GM21737 (cell line): ENCODE measurements around the gene TTC39B.

Experiments
- ATAC-seq: cut with Tn5 transposase; IDR thresholded peaks from one replicate; pipeline ENCODE4 v1.9.1; 2021; ENCODE audit warnings: mild to moderate bottlenecking, moderate library complexity; ENCODE audit not compliant: unreplicated experiment

The TTC39B gene

GRCh38 chr9:15305470-15305869 is 1.5 kb downstream of the TTC39B start:
- no peak for ATAC-seq

GRCh38 chr9:15304632-15305031 is 2.4 kb downstream of the TTC39B start:
- ATAC-seq, result no peak

DNA sequence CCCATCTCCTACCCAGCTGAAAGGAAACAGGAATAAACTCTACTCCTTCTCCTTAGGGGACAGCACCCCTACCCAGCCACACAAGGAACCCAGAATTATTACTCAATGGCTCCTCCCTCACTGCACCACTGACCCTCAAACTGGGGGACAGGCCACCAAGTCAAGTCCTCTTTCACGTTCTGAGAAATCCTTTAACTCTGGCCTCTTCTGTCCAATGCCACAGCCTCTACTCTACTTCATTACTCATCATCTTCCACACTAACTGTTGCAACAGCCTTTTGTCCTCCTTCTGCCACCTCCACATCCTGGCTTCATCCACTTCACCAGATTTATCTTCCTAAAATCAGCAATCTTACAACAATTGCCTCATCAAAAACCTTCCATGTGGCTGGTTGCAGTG is 6.8 kb downstream of the TTC39B start:
- ATAC-seq, result no peak

DNA sequence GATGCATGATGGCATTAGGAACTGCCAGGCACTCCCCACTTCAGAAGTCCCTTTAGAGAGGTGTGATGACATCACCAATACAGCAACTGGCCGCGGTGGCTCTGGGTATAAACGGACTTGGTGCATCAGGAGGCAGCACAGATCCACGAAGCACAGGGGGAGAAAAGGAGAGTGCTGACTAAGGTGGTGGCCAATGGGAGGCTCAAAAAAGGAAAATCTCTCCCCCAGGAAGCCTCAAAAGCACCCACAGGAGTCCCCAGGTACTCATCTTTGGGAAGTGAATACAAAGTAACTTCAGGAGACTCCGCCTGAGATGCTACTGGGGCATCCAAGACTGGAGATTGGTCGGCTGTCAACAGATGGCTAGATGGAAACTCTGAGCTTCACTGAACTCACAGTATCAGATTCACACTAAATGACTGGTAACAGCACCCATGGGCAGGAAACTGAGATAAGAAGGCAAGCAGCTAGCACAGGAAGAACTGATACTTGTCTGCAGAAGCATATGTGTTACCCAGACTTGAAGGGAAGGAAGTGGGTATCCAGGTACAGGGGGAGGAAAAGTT is 7.6 kb downstream of the TTC39B start:
- ATAC-seq, result peak; percentile 83

DNA sequence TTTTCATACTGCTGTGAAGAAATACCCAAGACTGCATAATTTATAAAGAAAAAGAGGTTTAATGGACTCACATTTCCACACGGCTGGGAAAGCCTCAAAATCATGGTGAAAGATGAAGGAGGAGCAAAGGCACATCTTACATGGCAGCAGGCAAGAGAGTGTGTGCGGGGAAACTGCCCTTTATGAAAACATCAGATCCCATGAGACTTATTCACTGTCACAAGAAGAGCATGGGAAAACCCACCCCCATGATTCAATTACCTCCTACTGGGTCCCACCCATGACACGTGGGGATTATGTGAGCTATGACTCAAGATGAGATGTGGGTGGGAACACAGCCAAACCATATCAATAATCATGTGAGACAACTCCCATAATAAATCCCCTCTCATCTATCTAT is 8.7 kb downstream of the TTC39B start:
- ATAC-seq, result no peak

- ATAC-seq, result no peak
These were observed 11.1 kb downstream of the TTC39B start for GRCh38 chr9:15295761-15296405.

DNA sequence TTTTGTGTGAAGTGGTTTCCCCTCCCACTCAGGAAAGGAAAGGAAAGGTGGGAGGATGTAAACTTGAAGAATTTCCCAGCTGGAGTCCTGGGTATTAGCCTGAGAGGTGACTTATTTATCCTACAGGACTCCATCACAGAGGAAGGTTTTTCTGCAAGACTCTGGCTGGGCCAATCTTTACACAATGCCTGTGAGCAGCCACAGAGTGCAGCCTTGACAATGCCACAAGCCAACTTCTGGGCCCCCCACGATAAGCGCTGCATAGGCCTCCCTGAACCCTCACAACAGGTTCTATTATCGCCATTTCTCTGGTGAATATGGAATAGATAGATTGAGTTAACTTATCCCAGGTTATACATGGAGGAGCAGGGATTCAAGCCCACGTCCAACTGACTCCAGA is 12.4 kb downstream of the TTC39B start:
- ATAC-seq, result no peak

DNA sequence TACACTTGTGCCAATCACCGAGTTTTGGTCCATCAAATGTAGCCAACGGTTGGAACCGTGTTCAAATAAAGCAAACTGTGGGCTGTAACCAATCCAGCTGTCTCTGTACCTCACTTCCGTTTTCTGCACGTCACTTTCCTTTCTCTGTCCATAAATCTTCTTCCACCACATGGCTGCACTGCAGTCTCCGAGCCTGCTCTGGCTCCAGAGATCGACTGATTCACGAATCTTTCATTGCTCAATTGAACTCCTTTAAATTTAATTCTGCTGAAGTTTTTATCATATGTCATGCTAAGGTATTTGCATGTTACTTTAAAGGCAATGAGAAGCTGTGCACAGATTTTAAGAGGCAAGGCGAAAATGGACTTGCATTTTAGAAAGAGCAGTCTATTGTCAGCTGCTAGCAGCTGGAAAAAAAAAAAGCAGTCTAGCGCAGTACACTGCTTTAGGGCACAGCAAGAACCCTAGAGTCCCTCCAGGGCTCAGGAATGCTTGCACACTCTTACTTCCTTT is 13.2 kb downstream of the TTC39B start:
- ATAC-seq, result no peak

- no peak for ATAC-seq
These were observed 13.9 kb downstream of the TTC39B start for GRCh38 chr9:15293084-15293483.

GRCh38 chr9:15289603-15290002 is 17.4 kb downstream of the TTC39B start:
- no peak for ATAC-seq

- no peak for ATAC-seq
These were observed 19.7 kb downstream of the TTC39B start for GRCh38 chr9:15287309-15287708.

DNA sequence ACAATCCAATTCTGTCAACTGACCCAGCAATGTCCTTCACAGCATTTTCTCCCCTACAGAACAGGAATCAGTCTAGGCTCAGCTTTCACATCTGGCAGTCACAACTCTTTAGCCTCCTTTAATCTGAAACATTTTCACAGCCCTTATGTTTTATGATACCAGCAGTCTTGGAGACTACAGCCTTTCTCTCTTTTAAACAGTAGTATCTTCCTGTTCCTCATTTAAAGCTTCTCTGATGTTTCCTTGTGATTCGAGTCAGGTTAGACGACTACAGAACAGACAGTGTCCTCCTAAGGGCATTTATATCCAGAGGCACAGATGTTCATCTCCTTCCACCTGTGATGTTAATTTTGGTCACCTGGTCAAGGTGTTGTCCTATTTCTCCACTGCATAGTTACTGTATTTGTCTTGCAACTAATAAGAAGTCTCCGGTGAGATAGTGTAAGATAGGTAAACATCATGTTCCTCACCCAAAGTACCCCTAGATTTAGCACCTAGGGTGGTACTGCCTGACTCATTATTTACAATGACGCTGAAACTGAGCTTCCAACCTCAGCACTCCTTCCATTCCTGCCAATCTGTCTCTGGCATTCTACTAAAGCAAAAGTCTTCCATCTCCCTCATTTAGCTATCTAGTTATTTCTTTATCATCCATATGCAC is 20.7 kb downstream of the TTC39B start:
- ATAC-seq, result no peak

DNA sequence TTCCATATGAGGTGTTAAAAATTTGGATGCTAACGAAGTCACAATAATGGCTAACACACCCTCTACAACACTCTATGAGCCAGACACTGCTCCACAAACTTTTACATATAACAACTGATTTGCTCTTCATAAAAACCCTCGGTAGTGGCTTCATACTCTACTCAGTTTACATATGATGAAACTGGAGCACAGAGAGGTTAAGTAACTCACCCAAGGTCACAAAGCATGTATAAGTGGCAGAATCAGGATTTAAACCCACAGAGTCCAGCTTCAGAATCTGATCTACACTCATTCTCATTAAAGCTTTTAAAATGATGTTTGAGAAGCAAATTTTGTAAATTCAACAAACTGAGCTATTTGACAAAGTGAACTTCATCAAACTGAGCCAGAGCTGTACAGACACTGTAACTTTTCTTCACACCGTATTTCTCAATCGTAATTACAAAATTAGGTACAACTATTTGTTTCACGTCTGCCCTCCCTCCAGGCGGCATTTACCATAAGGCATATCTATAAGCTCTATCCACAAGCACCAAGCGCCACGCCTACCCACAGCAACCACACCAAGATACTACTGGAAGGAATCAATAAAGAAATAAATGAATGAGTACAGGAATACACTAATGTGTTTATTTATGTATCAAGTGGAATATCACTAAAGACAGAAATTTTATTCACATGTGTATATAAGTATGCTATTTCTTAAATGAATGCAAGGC is 24.3 kb downstream of the TTC39B start:
- ATAC-seq, result no peak

DNA sequence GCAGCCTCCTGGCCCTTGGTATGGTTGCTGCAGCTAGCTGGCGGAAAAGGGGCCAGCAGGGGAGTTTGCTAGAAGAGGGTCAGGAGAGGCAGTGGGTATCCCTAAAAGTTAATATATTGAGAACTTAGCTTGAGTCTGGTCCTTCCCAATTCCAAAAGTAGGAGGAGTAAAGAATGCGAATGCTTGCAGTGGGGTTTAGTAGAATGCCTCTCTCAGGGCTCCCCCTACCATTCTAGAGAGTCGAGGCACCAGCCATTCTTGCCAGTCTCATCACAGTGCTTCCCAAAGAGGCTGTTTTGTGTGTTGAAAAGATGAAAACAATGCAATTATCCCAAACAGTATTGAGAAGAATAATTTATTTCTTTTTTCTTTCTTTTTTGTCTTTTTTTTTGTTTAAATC is 26.4 kb downstream of the TTC39B start:
- ATAC-seq, result no peak

DNA sequence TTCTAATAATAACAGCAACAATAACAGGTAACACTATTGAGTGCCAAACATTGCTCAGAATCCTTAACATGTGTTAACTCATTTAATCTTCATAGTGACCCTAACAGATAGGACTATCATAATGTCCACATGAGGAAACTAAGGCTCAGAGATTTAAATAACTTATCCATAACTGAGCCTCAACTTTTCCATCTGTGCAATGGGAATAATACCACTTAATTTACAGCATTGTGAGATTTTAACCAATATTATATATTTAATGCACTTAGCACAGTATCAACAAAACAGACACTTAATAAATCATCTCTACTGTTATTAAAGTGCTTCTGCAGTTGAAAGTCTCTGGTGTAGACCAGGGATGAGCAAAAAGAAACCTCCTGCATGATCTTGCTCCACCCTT is 28.2 kb downstream of the TTC39B start:
- no peak for ATAC-seq

- no peak for ATAC-seq
These were observed 28.8 kb downstream of the TTC39B start for GRCh38 chr9:15278091-15278687.

- no peak for ATAC-seq
These were observed 29.5 kb downstream of the TTC39B start for GRCh38 chr9:15277400-15278090.

DNA sequence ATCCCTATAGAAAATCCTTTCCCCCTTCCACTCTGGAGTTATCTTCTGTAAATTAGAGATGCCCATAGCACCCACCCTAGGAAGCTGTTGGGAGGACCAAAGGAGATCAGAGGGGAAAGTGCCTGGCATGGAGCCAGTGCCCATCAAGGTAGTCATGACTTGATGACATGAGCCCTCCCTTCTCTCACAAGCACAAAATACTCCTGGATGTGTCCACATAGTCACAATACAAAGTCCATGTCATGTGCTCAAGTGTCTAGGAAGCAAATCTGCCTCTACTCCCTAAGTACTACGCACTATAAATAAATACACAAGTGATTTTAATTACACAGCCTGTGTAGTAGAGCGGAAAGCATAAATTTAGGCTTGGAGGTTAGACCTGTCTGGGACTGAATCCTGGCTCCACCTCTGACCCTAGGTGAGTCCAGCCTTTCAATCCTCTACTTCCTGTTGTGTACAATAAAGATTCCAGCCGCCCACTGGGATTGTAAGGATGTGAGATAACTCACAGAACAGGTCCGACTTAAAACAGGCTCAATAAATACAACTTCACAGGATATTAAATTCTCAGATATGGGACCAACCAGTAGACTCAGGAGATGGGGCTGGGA is 30.6 kb downstream of the TTC39B start:
- ATAC-seq, result no peak

DNA sequence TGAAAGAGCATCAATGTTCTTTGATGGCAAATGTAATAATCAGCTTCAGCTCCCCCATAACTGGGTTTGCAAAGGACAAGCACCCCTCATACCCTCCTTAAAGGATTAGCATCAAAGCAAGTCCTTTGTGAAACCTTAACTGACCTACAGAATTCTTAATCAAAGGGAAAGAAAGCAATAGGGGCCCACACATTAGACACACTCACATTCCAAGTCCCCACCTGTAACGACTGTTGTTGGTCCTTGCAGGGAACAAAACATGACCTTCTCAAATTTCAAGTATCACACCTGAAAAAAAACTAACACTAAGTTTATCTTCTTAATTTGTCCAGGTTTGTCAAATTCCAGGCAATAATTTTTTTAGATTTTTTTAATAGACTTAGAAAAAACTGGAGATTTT is 32.6 kb downstream of the TTC39B start:
- no peak for ATAC-seq

DNA sequence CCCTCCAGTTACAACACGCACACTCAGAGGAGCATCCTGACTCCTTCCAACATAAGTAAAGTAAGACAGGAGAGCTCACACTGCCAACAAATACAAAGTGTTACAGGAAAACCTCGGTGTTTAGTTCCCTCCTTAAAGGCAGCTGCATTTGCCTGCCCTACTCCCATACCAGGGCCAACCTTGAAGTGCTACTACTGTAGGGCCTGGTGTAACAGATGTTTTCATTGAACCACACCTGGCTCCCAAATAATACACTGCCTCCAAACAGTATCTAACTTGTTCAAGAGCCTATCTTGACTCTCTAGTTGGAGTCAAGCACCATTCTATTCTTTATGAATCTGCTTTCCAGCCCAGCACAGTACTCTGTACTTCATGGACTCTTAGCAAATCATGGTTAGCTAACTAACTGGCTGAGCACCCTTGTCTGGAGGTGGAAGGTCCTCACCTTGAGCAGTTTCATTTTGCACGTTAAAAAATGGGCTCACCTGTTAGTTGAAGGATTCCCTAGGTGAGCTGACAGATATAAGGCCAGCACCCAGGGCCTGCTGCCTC is 34.6 kb downstream of the TTC39B start:
- no peak for ATAC-seq
